ENCODE measurements around the gene CES4A.

The CES4A gene

GRCh38 chr16:66945939-66946338, 42.5 kb upstream of the CES4A start:
- no peak overlapping the region for H3K4me3 ChIP-seq (ENCODE audit: low read depth, low read length)
- TF ChIP-seq, protein P1, sequence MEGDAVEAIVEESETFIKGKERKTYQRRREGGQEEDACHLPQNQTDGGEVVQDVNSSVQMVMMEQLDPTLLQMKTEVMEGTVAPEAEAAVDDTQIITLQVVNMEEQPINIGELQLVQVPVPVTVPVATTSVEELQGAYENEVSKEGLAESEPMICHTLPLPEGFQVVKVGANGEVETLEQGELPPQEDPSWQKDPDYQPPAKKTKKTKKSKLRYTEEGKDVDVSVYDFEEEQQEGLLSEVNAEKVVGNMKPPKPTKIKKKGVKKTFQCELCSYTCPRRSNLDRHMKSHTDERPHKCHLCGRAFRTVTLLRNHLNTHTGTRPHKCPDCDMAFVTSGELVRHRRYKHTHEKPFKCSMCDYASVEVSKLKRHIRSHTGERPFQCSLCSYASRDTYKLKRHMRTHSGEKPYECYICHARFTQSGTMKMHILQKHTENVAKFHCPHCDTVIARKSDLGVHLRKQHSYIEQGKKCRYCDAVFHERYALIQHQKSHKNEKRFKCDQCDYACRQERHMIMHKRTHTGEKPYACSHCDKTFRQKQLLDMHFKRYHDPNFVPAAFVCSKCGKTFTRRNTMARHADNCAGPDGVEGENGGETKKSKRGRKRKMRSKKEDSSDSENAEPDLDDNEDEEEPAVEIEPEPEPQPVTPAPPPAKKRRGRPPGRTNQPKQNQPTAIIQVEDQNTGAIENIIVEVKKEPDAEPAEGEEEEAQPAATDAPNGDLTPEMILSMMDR (conservative IDR thresholded peaks at IDR 0.05; ENCODE audit: low read depth, low read length) = no peak
- no peak for DNase-seq (ENCODE audit: low read depth)

- TF ChIP-seq, protein P1 (conservative IDR thresholded peaks at IDR 0.05; ENCODE audit: low read depth, low read length) = no peak
- DNase-seq (ENCODE audit: low read depth) = no peak
- H3K4me3 ChIP-seq (ENCODE audit: low read depth, low read length) = no peak overlapping the region
Measured at GRCh38 chr16:66946541-66946940, 41.8 kb upstream of the CES4A start.

DNA sequence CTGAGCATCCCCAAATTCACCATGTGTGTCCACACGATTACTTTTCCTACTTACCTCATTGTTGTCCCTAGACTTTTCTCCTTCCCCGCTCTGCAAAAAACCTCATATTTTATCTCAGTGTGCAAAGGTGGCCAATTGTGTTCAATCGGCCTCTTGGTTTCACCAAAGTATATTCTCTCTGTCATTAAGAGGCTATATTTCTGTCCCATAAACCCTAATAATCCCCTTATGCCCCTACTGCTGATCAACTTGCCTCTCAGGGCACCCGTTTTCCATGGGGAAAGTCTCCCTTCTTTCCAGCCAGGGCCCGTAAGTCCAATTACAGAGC, 41.5 kb upstream of the CES4A start:
- no peak for DNase-seq (ENCODE audit: low read depth)
- no peak overlapping the region for H3K4me3 ChIP-seq (ENCODE audit: low read depth, low read length)
- TF ChIP-seq, protein P1 (conservative IDR thresholded peaks at IDR 0.05; ENCODE audit: low read depth, low read length) = no peak

- TF ChIP-seq, protein P1 (conservative IDR thresholded peaks at IDR 0.05; ENCODE audit: low read depth, low read length) = peak; percentile 89
- peak overlapping the region; percentile 61 for H3K4me3 ChIP-seq (ENCODE audit: low read depth, low read length)
- DNase-seq (ENCODE audit: low read depth) = peak; percentile 88
Measured at GRCh38 chr16:66947302-66948065, 40.9 kb upstream of the CES4A start.

- H3K4me3 ChIP-seq (ENCODE audit: low read depth, low read length) = peak overlapping the region; percentile 61
- DNase-seq (ENCODE audit: low read depth) = no peak
- TF ChIP-seq, protein P1 (conservative IDR thresholded peaks at IDR 0.05; ENCODE audit: low read depth, low read length) = no peak
Measured at GRCh38 chr16:66948134-66948836, 40.1 kb upstream of the CES4A start.

- no peak overlapping the region for H3K4me3 ChIP-seq (ENCODE audit: low read depth, low read length)
- no peak for DNase-seq (ENCODE audit: low read depth)
- TF ChIP-seq, protein P1 (conservative IDR thresholded peaks at IDR 0.05; ENCODE audit: low read depth, low read length) = no peak
Measured at GRCh38 chr16:66948837-66949225, 39.6 kb upstream of the CES4A start.

- TF ChIP-seq, protein P1 (conservative IDR thresholded peaks at IDR 0.05; ENCODE audit: low read depth, low read length) = no peak
- no peak overlapping the region for H3K4me3 ChIP-seq (ENCODE audit: low read depth, low read length)
- no peak for DNase-seq (ENCODE audit: low read depth)
Measured at GRCh38 chr16:66949472-66949871, 38.9 kb upstream of the CES4A start.

Data from choroid plexus epithelial cell (primary cell).